Panc1 (cell line): Measurements from ENCODE around the gene GRM2.

Source experiments
- POLR2AphosphoS5 ChIP-seq: IDR thresholded peaks from 2 replicates; pipeline ENCODE4 v1.6.1; 2012; ENCODE audit warnings: mild to moderate bottlenecking, low read depth, low read length, moderate library complexity
- TF ChIP-seq, protein P1 (sequence below): fragments of 450-650 bp; IDR thresholded peaks from 2 replicates; pipeline ENCODE4 v1.5.1; 2017; ENCODE audit warnings: mild to moderate bottlenecking
- TF ChIP-seq, protein P2 (sequence below), 2 experiments: IDR thresholded peaks; 2 replicates each; pipeline ENCODE4 v1.6.1; 2011 to 2012; ENCODE audit warnings: low read depth in 2 of 2, control low read depth in 1 of 2, low read length in 1 of 2, mild to moderate bottlenecking in 1 of 2, moderate library complexity in 1 of 2; ENCODE audit not compliant: insufficient read depth in 1 of 2

DNA sequence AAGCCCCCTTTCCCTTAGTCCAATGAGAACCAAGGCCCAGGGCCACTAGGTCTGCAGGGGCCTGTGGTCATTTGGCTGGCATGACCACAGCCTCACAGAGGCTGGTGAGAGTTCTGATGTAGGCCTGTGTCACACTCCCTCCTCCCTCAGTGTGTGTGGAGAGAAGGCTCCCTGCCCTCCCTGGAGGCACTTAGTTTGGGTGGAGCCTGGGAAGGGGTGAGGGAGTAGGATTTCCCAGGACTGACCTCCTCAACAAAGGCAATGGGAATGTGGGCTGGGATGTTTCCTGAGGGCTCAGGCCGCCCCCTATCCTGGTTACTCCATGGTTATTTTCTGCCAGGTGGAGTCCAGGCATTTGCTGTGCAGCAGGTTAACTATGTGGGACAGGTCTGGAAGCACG lies 28.2 kb upstream of the GRM2 start:
- TF ChIP-seq, protein P1, sequence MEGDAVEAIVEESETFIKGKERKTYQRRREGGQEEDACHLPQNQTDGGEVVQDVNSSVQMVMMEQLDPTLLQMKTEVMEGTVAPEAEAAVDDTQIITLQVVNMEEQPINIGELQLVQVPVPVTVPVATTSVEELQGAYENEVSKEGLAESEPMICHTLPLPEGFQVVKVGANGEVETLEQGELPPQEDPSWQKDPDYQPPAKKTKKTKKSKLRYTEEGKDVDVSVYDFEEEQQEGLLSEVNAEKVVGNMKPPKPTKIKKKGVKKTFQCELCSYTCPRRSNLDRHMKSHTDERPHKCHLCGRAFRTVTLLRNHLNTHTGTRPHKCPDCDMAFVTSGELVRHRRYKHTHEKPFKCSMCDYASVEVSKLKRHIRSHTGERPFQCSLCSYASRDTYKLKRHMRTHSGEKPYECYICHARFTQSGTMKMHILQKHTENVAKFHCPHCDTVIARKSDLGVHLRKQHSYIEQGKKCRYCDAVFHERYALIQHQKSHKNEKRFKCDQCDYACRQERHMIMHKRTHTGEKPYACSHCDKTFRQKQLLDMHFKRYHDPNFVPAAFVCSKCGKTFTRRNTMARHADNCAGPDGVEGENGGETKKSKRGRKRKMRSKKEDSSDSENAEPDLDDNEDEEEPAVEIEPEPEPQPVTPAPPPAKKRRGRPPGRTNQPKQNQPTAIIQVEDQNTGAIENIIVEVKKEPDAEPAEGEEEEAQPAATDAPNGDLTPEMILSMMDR = no peak
- TF ChIP-seq, protein P2, sequence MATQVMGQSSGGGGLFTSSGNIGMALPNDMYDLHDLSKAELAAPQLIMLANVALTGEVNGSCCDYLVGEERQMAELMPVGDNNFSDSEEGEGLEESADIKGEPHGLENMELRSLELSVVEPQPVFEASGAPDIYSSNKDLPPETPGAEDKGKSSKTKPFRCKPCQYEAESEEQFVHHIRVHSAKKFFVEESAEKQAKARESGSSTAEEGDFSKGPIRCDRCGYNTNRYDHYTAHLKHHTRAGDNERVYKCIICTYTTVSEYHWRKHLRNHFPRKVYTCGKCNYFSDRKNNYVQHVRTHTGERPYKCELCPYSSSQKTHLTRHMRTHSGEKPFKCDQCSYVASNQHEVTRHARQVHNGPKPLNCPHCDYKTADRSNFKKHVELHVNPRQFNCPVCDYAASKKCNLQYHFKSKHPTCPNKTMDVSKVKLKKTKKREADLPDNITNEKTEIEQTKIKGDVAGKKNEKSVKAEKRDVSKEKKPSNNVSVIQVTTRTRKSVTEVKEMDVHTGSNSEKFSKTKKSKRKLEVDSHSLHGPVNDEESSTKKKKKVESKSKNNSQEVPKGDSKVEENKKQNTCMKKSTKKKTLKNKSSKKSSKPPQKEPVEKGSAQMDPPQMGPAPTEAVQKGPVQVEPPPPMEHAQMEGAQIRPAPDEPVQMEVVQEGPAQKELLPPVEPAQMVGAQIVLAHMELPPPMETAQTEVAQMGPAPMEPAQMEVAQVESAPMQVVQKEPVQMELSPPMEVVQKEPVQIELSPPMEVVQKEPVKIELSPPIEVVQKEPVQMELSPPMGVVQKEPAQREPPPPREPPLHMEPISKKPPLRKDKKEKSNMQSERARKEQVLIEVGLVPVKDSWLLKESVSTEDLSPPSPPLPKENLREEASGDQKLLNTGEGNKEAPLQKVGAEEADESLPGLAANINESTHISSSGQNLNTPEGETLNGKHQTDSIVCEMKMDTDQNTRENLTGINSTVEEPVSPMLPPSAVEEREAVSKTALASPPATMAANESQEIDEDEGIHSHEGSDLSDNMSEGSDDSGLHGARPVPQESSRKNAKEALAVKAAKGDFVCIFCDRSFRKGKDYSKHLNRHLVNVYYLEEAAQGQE (IDR thresholded peaks at IDR 0.05; ENCODE audit: insufficient read depth in 1 of 2, low read depth in 2 of 2, low read length in 1 of 2) = no peak
- no peak for TF ChIP-seq POLR2AphosphoS5
